Tracheal epithelial cell (primary cell): ENCODE measurements around the gene SNCA. TPM values are rescaled to one million over a fixed set of nuclear protein-coding genes. Genes with fewer than 3 reads are reported as not detected.

Experiments used
- total RNA-seq: library from RNA; depleted of rRNA; stranded (reverse); fragments of >200 nt; gene quantifications from 2 replicates; pipeline ENCODE4 v1.2.1, GENCODE V29; 2014

Gene SNCA
- 12.6 and 16.6 TPM in 2 replicates for total RNA-seq

DNA sequence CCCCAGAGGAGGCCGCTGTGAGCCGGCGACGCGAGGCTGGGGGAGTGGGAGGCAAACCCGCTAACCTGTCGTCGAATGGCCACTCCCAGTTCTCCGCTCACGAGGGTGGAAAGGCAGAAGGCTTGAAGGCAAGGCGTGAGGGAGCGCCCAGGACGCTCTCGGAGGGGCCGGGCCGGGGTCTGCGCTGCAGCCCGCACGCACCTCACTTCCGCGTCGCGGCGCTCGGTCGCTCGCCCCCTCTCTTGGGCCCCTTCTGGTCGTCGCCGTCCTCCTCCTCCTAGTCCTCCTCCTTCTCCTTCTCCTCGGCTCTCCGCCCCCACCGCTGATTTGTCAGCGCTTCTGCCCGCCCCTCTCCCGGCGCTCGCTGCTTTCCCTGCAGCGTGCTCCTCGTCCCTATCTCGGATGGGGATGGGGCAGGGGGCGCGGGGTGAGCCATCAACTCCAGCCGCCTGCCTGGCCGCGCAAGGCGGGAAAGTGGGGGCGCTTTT lies at the start of gene SNCA:
Gene SNCA (minus strand): TSS at position 265 of the 488 bp plus-strand sequence. CDS start 1,494 bp downstream, outside the sequence.

Other genes starting within 250 kb of the SNCA start
- 1.5 and 2.2 TPM in 2 replicates for gene MMRN1, start 57.7 kb upstream of the SNCA start, total RNA-seq